ENCODE measurements around the gene TREML4.
"Not testable (repeated sequence)": the region's sequence is repeated elsewhere in the genome, so short reads cannot be mapped to it uniquely, and the experiment has no call there.

TREML4 gene

GRCh38 chr6:41228096-41228495 lies at the start of gene TREML4:
Gene TREML4, plus strand, starts transcription at chr6:41228349. Its CDS starts 79 bp downstream, at chr6:41228428.
- no peak for DNase-seq

- no peak for DNase-seq
These were observed 49.0 kb upstream of the TREML4 start for GRCh38 chr6:41179163-41179562.

GRCh38 chr6:41181566-41181965 lies 46.6 kb upstream of the TREML4 start:
- DNase-seq, result no peak

- peak; percentile 83 for DNase-seq
These were observed 45.8 kb upstream of the TREML4 start for GRCh38 chr6:41182069-41183034.

GRCh38 chr6:41184761-41185160 lies 43.4 kb upstream of the TREML4 start:
- no peak for DNase-seq

- DNase-seq, result no peak
These were observed 42.1 kb upstream of the TREML4 start for GRCh38 chr6:41186031-41186562.

- peak; percentile 22 for DNase-seq
These were observed 39.9 kb upstream of the TREML4 start for GRCh38 chr6:41187924-41188886.

- DNase-seq, result not testable (repeated sequence)
These were observed 39.1 kb upstream of the TREML4 start for GRCh38 chr6:41189046-41189445.

- no peak for DNase-seq
These were observed 38.2 kb upstream of the TREML4 start for GRCh38 chr6:41189967-41190366.

GRCh38 chr6:41190791-41191190 lies 37.4 kb upstream of the TREML4 start:
- DNase-seq, result no peak

GRCh38 chr6:41191569-41191968 lies 36.6 kb upstream of the TREML4 start:
- DNase-seq, result no peak

- DNase-seq, result no peak
These were observed 34.9 kb upstream of the TREML4 start for GRCh38 chr6:41193171-41193734.

- DNase-seq, result no peak
These were observed 34.3 kb upstream of the TREML4 start for GRCh38 chr6:41193884-41194283.

GRCh38 chr6:41194386-41194785 lies 33.8 kb upstream of the TREML4 start:
- no peak for DNase-seq

- no peak for DNase-seq
These were observed 30.9 kb upstream of the TREML4 start for GRCh38 chr6:41197234-41197633.

- DNase-seq, result no peak
These were observed 28.4 kb upstream of the TREML4 start for GRCh38 chr6:41199552-41200246.

GRCh38 chr6:41200296-41200900 lies 27.8 kb upstream of the TREML4 start:
- DNase-seq, result no peak

GRCh38 chr6:41200901-41201763 lies 27.0 kb upstream of the TREML4 start, which contains the start of gene TREML2:
Gene TREML2, minus strand, starts transcription at chr6:41201149. Its CDS starts 141 bp downstream, at chr6:41201008.
- peak; percentile 48 for DNase-seq

- DNase-seq, result no peak
These were observed 26.4 kb upstream of the TREML4 start for GRCh38 chr6:41201764-41202173.

GRCh38 chr6:41204156-41204555 lies 24.0 kb upstream of the TREML4 start:
- DNase-seq, result no peak

All from NCI-H69 (cell line).